Tongue (tissue), 3 donors: ENCODE measurements around the gene MAGED4. TPM values are rescaled to one million over a fixed set of nuclear protein-coding genes. Genes with fewer than 3 reads are reported as not detected.
"Not testable (repeated sequence)": the region's sequence is repeated elsewhere in the genome, so short reads cannot be mapped to it uniquely, and the experiment has no call there.

Experiments used
- DNase-seq: peaks from one replicate; pipeline ENCODE4 v3.0.0-alpha.2; 2015
- small RNA-seq: library from RNA; depleted of rRNA; stranded (forward); fragments of <200 nt; gene quantifications from one replicate; pipeline ENCODE3, GENCODE V24; 2014; ENCODE audit warnings: low replicate concordance
- total RNA-seq: library from RNA; depleted of rRNA; stranded (reverse); fragments of >200 nt; gene quantifications from one replicate; pipeline ENCODE4 v1.2.3, GENCODE V29; 2014

The MAGED4 gene, protein sequence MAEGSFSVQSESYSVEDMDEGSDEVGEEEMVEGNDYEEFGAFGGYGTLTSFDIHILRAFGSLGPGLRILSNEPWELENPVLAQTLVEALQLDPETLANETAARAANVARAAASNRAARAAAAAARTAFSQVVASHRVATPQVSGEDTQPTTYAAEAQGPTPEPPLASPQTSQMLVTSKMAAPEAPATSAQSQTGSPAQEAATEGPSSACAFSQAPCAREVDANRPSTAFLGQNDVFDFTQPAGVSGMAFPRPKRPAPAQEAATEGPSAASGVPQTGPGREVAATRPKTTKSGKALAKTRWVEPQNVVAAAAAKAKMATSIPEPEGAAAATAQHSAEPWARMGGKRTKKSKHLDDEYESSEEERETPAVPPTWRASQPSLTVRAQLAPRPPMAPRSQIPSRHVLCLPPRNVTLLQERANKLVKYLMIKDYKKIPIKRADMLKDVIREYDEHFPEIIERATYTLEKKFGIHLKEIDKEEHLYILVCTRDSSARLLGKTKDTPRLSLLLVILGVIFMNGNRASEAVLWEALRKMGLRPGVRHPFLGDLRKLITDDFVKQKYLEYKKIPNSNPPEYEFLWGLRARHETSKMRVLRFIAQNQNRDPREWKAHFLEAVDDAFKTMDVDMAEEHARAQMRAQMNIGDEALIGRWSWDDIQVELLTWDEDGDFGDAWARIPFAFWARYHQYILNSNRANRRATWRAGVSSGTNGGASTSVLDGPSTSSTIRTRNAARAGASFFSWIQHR
- total RNA-seq: 3.5 TPM

DNA sequence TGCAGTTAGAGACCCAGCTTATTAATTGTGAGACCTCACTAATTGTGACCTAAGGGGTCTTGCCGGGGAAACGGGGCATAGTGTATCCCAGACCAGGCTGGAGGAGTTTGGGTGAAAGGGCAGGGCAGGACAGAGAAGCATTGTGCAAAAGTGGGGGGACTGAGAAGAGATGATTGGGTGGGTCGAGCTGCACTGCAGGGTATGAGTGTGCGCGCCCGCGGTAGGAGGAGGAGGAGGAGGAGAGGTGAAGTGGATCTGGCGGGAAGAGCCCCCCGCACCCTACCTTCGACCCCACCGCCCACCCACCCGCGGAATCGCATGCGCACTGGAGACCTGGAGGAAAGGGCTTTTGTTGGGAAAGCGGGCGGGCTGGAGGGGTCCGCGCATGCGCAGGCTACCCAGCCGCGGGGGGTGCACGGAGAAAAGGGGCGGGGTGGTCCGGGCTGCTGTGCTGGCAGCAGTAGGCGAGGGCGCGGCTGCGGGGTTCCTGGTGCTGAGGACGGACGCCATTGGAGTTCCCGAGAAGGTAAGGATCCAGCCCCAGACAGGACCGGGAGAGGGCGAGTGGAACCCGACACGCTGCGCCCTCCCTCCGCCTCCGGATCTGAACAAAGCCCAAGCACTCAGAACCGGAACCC is at the start of gene MAGED4:
MAGED4 (plus strand) TSS at position 449 of the 638 bp plus-strand sequence. CDS start 1,035 bp downstream, outside the sequence.
- DNase-seq: not testable (repeated sequence)

DNA sequence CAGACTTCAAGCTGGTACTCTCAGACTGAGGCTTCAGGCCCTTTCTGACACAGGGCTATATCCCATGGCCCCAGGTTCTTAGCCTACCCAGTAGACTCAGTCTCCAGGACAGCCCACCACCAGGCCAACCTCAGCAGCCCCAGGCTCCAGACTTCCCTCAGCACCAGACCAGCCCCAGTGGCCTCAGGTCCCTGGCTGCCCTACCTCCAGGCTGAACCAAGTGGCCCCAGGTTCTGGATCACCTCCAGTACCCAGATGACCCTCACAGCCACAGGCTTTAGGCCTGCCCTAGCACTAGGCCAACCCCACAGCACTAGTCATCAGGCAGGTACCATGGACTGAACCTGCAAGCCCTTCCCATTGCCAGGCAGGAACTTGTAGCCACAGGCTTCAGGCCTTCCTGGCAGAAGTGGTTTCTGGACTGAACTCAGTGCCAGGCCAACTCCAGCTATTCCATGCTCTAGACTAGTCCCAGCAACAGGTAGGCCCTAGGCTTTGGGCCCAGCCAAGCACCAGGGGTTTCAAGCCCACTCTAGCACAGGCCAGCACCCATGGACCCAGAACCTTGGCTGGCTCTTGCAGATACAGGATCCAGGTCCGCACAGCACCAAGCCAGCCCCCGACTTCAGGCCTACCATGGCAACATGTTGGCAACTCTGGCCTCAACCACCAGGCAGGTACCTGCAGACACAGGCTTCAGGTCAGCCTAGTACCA is 45.7 kb upstream of the MAGED4 start:
- DNase-seq: no peak

DNA sequence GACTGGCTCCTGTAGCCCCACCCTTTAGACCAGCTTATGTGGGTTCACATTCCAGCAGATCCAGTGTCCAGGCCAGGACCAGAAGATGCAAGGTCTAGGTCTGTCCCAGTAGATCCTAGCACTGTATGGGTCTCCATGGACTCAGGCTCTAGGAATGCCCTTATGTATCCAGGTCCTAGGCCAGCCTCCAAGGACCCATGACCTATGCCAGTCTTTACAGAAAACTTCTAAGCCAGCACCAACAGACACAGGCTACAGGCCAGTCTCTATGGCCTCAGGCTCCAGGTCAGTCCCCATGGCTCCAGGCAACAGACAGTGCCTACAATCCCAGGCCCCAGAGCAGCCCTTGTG is 45.2 kb upstream of the MAGED4 start:
- no peak for DNase-seq

DNA sequence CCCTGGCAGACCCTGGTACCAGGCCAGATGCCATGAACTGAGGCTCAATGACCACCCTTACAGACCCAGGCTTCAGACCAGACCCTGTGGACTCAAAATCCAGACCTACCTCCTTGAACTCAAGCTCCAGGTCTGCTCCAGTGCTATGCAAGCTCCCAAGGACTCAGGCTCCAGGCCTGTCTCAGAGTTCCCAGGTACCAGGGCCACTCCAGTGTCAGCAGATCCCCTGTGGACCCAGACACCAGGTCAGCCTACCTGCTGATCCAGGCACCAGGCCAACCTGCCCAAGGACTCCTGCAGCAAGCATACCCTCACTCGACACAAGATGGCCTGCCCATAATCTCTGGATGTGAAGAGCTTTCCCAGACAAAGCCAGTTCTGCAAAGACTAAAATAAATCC is 44.7 kb upstream of the MAGED4 start:
- no peak for DNase-seq

DNA sequence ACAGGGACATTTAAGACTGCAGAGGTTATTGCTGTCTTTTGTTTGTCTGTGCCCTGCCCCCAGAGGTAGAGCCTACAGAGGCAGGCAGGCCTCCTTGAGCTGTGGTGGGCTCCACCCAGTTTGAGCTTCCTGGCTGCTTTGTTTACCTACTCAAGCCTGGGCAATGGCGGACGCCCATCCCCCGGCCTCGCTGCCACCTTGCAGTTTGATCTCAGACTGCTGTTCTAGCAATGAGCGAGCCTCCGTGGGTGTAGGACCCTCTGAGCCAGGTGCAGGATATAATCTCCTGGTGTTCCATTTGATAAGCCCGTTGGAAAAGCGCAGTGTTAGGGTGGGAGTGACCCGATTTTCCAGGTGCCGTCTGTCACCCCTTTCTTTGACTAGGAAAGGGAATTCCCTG is 34.0 kb upstream of the MAGED4 start:
- not testable (repeated sequence) for DNase-seq

DNA sequence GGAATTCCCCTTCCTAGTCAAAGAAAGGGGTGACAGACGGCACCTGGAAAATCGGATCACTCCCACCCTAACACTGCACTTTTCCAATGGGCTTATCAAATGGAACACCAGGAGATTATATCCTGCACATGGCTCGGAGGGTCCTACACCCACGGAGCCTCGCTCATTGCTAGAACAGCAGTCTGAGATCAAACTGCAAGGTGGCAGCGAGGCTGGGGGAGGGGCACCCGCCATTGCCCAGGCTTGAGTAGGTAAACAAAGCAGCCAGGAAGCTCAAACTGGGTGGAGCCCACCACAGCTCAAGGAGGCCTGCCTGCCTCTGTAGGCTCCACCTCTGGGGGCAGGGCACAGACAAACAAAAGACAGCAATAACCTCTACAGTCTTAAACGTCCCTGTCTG is 24.5 kb upstream of the MAGED4 start:
- DNase-seq: not testable (repeated sequence)

DNA sequence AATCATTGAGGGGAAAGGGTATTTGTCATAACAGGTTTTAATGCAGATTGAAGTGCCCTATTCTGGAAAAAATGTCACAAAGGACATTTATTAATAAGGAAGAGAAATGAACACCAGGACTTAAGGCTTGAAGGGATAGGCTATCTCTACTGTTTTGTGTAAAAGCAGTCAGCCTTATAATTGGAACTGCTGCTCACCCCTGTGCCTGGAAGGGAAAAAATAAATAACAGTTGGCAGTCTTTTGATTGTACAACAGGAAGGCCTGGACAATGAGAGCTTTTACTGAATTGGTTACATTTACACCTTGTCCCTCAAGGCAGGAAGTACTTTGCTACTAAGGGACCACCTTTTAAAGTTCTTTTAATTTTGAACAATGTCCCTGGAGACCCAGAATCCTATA is 17.8 kb upstream of the MAGED4 start:
- DNase-seq: no peak

DNA sequence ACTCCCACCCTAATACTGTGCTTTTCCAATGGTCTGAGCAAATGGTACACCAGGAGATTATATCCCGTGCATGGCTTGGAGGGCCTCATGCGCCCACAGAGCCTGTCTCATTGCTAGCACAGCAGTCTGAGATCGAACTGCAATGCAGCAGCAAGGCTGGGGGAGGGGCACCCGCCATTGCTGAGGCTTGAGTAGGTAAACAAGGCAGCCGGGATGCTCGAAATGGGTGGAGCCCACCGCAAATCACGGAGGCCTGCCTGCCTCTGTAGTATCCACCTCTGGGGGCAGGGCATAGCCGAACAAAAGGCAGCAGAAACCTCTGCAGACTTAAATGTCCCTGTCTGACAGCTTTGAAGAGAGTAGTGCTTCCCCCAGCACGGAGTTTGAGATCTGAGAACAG is 13.6 kb upstream of the MAGED4 start:
- not testable (repeated sequence) for DNase-seq

DNA sequence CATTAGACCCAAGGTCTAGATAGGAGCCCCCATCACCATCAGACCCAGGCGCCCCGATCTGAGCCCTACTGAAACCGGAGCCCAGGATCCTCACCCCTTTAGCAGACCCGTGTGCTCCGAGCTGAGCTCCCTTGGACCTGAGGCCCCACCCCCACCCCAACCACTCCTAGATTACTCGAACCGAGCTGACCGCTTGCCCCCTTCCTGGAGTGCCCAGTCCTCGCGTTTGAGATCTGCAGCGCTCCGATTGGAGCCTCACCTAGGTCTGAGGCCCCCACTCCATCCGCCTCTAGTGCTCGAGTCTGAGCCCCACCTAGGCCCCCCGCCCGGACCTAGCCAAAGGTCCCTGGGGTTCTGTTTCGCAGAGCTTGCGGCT is 378 bp downstream of the MAGED4 start:
- DNase-seq: not testable (repeated sequence)

DNA sequence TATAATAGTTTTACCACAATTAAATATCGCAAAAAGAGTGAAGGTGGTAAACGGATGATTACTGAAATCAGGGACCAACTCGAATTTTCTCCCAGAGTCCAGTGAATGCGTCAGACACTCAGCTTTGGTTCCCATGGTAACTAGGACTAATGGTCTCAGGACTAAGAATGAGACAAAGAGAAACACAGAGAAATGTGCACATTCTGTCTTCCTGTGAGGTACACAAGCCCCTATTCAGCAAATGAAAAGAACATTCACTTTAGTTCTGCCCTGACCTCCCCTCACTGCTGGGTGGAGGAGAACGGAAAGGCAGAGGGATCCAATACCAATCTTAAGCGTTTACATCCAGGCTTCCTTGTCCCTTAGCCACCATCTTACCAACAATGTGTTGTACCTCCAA is 26.7 kb downstream of the MAGED4 start:
- DNase-seq: not testable (repeated sequence)

DNA sequence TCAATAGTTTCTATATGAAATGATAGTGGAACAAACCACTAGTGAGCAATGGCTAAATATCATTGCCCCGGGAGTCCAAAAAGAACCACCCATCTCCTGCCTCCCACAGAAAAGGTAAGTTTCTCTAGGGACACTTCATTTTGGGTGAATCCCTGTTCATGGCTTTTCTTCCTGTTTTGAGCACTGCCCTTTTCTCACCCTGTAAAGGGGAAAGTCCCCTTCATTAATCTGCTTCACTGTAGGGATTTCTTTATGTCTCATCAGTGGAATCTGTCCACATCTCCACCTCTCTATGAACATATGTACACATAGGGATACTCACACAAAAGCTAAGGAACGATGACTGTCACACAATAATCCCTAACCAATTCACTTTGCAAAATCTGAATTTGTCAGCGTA is 28.6 kb downstream of the MAGED4 start:
- DNase-seq: no peak

DNA sequence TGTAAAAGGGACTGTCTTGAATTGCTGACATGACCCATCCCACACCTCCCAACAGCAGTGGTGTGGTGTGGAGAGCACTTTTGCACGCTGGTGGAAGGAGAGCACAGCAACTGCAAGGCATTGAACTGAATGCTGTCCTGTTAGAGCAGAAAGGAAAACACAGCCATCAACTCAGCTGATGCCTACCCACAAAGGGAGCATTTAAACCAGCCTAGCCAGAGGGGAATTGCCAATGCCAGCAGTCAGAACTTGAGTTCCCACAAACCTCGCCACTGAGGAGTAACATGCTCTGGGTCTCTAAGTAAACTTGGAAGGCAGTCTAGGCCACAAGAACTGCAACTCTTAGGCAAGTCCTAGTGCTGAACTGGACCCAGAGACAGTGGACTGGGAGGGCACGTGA is 31.9 kb downstream of the MAGED4 start:
- DNase-seq: no peak

DNA sequence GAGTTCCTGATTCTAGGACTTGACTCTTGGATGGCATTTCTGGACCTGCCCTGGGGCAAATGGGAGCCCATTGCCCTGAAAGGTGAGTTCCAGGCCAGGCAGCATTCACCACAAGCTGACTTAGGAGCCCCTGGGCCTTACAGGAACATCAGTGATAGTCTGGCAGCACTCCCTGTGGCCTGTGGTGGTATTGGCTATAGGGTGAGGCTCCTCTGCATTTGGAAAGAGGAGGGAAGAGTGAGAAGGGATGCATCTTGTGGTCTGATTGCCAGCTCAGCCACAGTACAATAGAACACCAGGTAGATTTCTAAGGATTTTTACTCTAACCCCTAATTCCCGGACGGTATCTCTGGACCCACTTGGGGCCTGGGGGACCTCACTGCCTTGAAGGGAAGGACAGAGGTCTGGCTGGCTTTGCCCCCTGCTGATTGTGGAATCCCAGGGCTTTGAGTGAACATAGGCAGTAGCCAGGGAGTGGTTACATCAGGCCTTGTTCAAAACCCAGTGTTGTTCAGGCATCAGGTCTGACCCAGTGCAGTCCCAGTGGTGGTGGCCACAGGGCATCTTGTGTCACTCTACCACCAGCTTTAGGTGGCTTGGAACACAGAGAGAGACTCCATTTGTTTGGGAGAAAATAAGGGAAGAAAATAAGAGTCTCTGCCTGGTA is 32.9 kb downstream of the MAGED4 start:
- DNase-seq: no peak

DNA sequence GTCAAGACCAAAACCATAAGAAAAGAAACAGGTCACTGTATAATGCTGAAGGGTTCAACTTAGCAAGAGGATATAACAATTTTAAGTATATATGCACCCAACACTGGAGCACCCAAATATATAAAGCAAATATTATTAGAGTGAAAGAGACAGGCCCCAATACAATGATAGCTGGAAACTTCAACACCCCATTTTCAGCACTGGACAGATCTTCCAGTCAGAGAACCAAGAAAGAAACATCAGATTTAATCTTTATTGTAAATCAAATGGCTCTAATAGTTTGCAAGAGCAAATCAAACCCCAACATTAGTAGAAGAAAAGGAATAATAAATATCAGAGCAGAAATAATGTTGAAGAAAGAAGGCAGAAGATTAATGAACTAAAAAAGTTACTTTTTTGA is 36.2 kb downstream of the MAGED4 start:
- no peak for DNase-seq

Small RNA genes lying within 50 kb of the gene (small RNA-seq; reads per million reads assigned to genes)
- gene SNORA11D: not detected

Other genes starting within 250 kb of the MAGED4 start
- 32.6 TPM for gene MAGED4B, start 115.7 kb upstream of the MAGED4 start, total RNA-seq
- gene XAGE2, start 184.1 kb downstream of the MAGED4 start, total RNA-seq: not detected